Measurements from ENCODE around the gene MGAT5. TPM values are rescaled to one million over a fixed set of nuclear protein-coding genes. Genes with fewer than 3 reads are reported as not detected.

Gene MGAT5
- polyA plus RNA-seq, 1 donor = 19.0 TPM

GRCh38 chr2:134331081-134331480 lies 77.2 kb downstream of the MGAT5 start:
- no peak overlapping the region for H3K27ac ChIP-seq (ENCODE audit: low read length)
- H3K27me3 ChIP-seq (ENCODE audit: control insufficient read depth, insufficient read depth, low read length) = no peaks in the 10 kb centered on the region
- no peak for DNase-seq
- H3K4me3 ChIP-seq (ENCODE audit: low read length) = no peak overlapping the region
- no peaks in the 10 kb centered on the region for H3K36me3 ChIP-seq (ENCODE audit: control insufficient read depth, insufficient read depth, low read length)
- 73% methylated on average over 3 of the region's 3 CpGs for WGBS (ENCODE audit: insufficient coverage, low lambda C conversion rate)
- H3K4me1 ChIP-seq (ENCODE audit: control insufficient read depth, insufficient read depth, low read length) = no peaks in the 10 kb centered on the region
- H3K9me3 ChIP-seq (ENCODE audit: control insufficient read depth, low read depth, low read length) = no peaks in the 10 kb centered on the region

GRCh38 chr2:134333646-134334189 lies 79.8 kb downstream of the MGAT5 start:
- Histone ChIP-seq H3K4me3 (ENCODE audit: low read length) (no peak overlapping the region), H3K36me3 (ENCODE audit: control insufficient read depth, insufficient read depth, low read length) (no peaks in the 10 kb centered on the region), H3K27me3 (ENCODE audit: control insufficient read depth, insufficient read depth, low read length) (no peaks in the 10 kb centered on the region), H3K4me1 (ENCODE audit: control insufficient read depth, insufficient read depth, low read length) (no peaks in the 10 kb centered on the region), H3K9me3 (ENCODE audit: control insufficient read depth, low read depth, low read length) (no peaks in the 10 kb centered on the region), H3K27ac (ENCODE audit: low read length) (no peak overlapping the region)
- 75% methylated on average over 1 of the region's 3 CpGs for WGBS (ENCODE audit: insufficient coverage, low lambda C conversion rate)
- no peak for DNase-seq

DNA sequence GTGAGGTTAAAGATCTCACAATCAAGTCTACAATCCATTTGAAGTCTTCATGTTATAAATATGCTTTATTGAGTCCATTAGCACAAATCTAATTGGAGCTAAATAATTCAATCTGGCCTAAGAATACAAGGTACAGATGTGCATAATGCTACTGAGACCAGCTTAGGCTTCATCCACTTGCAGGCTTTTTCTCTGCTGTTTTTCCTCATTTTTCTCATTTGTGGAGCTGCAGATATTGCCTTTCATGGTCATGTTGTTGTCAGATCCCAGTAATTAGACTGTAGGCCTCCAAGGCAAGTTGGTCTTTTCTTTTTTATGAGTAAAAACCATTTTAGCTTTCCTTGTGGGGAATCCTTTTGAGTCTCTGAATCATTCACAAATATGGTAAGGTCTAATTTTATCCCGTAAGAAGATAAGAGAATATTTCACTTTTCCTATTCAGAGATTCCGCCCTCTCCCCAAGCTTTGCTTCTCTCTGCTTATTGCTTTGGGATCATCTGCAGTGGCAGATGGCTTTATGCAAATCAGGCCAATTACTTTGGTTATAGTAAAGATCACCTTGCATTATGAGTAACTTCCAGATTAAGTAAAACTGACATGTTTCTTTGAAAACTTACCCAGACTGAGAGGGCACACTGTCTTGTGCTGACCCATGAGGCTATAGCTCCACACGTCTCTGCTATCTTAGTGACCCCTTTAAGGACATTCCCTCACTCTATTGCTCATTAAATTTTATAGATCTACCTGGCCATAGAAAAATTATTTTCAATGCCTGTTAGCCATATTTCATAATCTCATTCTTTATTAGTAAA lies 80.9 kb downstream of the MGAT5 start:
- Histone ChIP-seq H3K27me3 (ENCODE audit: control insufficient read depth, insufficient read depth, low read length) (no peaks in the 10 kb centered on the region), H3K36me3 (ENCODE audit: control insufficient read depth, insufficient read depth, low read length) (no peaks in the 10 kb centered on the region), H3K9me3 (ENCODE audit: control insufficient read depth, low read depth, low read length) (no peaks in the 10 kb centered on the region), H3K4me3 (ENCODE audit: low read length) (no peak overlapping the region), H3K4me1 (ENCODE audit: control insufficient read depth, insufficient read depth, low read length) (no peaks in the 10 kb centered on the region), H3K27ac (ENCODE audit: low read length) (no peak overlapping the region)
- DNase-seq = no peak
- WGBS (ENCODE audit: insufficient coverage, low lambda C conversion rate) = no CpG with 5 or more reads among the region's 3 CpGs

- H3K27ac ChIP-seq (ENCODE audit: low read length) = no peak overlapping the region
- no peaks in the 10 kb centered on the region for H3K27me3 ChIP-seq (ENCODE audit: control insufficient read depth, insufficient read depth, low read length)
- DNase-seq = no peak
- no peaks in the 10 kb centered on the region for H3K4me1 ChIP-seq (ENCODE audit: control insufficient read depth, insufficient read depth, low read length)
- no peaks in the 10 kb centered on the region for H3K9me3 ChIP-seq (ENCODE audit: control insufficient read depth, low read depth, low read length)
- H3K4me3 ChIP-seq (ENCODE audit: low read length) = no peak overlapping the region
- H3K36me3 ChIP-seq (ENCODE audit: control insufficient read depth, insufficient read depth, low read length) = no peaks in the 10 kb centered on the region
- 20% methylated on average over 1 of the region's 1 CpG for WGBS (ENCODE audit: insufficient coverage, low lambda C conversion rate)
Observed at GRCh38 chr2:134335601-134336000, 81.7 kb downstream of the MGAT5 start.

GRCh38 chr2:134336352-134336751 lies 82.5 kb downstream of the MGAT5 start:
- no peak overlapping the region for H3K27ac ChIP-seq (ENCODE audit: low read length)
- no peaks in the 10 kb centered on the region for H3K9me3 ChIP-seq (ENCODE audit: control insufficient read depth, low read depth, low read length)
- WGBS (ENCODE audit: insufficient coverage, low lambda C conversion rate) = 80% methylated on average over 1 of the region's 4 CpGs
- H3K27me3 ChIP-seq (ENCODE audit: control insufficient read depth, insufficient read depth, low read length) = no peaks in the 10 kb centered on the region
- no peak overlapping the region for H3K4me3 ChIP-seq (ENCODE audit: low read length)
- DNase-seq = no peak
- no peaks in the 10 kb centered on the region for H3K36me3 ChIP-seq (ENCODE audit: control insufficient read depth, insufficient read depth, low read length)
- H3K4me1 ChIP-seq (ENCODE audit: control insufficient read depth, insufficient read depth, low read length) = no peaks in the 10 kb centered on the region

DNA sequence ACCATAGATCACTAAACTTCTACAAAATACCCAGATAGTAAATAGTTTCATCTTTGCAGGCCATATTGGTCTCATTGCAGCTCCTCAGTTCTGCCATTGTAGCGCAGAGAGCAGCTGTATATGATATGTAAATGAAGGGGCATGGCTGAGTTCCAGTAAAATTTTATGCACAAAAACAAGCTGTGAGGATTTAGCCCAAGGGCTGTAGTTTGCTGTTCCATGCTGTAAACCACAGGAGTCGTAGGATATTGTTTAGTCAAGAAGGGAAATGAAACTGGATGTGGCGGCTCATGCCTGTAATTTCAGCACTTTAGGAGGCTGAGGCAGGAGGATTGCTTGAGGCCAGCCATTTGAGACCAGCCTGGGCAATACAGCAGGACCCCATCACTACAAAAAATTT lies 83.0 kb downstream of the MGAT5 start:
- WGBS (ENCODE audit: insufficient coverage, low lambda C conversion rate) = 100% methylated on average over 1 of the region's 3 CpGs

GRCh38 chr2:134337631-134338030 lies 83.8 kb downstream of the MGAT5 start:
- H3K27ac ChIP-seq (ENCODE audit: low read length) = no peak overlapping the region
- no CpG with 5 or more reads among the region's 1 CpG for WGBS (ENCODE audit: insufficient coverage, low lambda C conversion rate)
- H3K27me3 ChIP-seq (ENCODE audit: control insufficient read depth, insufficient read depth, low read length) = no peaks in the 10 kb centered on the region
- H3K4me1 ChIP-seq (ENCODE audit: control insufficient read depth, insufficient read depth, low read length) = no peaks in the 10 kb centered on the region
- H3K36me3 ChIP-seq (ENCODE audit: control insufficient read depth, insufficient read depth, low read length) = peaks cover 4% of the 10 kb centered on the region
- no peaks in the 10 kb centered on the region for H3K9me3 ChIP-seq (ENCODE audit: control insufficient read depth, low read depth, low read length)
- H3K4me3 ChIP-seq (ENCODE audit: low read length) = no peak overlapping the region
- no peak for DNase-seq

More for the DNA sequence above, 83.0 kb downstream of the MGAT5 start:
- H3K4me3 ChIP-seq (ENCODE audit: low read length) = no peak overlapping the region
- DNase-seq = no peak
- H3K9me3 ChIP-seq (ENCODE audit: control insufficient read depth, low read depth, low read length) = no peaks in the 10 kb centered on the region
- H3K27me3 ChIP-seq (ENCODE audit: control insufficient read depth, insufficient read depth, low read length) = no peaks in the 10 kb centered on the region
- H3K27ac ChIP-seq (ENCODE audit: low read length) = no peak overlapping the region
- no peaks in the 10 kb centered on the region for H3K36me3 ChIP-seq (ENCODE audit: control insufficient read depth, insufficient read depth, low read length)
- H3K4me1 ChIP-seq (ENCODE audit: control insufficient read depth, insufficient read depth, low read length) = no peaks in the 10 kb centered on the region

DNA sequence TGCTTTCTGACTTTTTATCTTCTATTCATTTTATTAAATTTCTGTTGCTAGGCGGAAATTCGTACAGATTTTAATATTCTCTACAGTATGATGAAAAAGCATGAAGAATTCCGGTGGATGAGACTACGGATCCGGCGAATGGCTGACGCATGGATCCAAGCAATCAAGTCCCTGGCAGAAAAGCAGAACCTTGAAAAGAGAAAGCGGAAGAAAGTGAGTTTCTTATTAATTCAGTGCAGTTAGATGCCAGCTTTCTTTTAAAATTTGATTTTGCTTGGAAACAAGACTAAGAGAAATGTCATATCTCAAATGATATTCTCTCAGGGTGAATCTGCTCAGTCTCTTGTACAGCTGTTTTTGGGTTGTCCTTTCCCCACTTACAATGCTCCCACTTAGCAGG lies 84.3 kb downstream of the MGAT5 start:
- WGBS (ENCODE audit: insufficient coverage, low lambda C conversion rate) = 98% methylated on average over 7 of the region's 8 CpGs
- H3K27ac ChIP-seq (ENCODE audit: low read length) = no peak overlapping the region
- peaks cover 4% of the 10 kb centered on the region for H3K36me3 ChIP-seq (ENCODE audit: control insufficient read depth, insufficient read depth, low read length)
- no peaks in the 10 kb centered on the region for H3K4me1 ChIP-seq (ENCODE audit: control insufficient read depth, insufficient read depth, low read length)
- no peak overlapping the region for H3K4me3 ChIP-seq (ENCODE audit: low read length)
- H3K9me3 ChIP-seq (ENCODE audit: control insufficient read depth, low read depth, low read length) = no peaks in the 10 kb centered on the region
- no peaks in the 10 kb centered on the region for H3K27me3 ChIP-seq (ENCODE audit: control insufficient read depth, insufficient read depth, low read length)
- DNase-seq = no peak

- Histone ChIP-seq H3K27ac (ENCODE audit: low read length) (no peak overlapping the region), H3K4me1 (ENCODE audit: control insufficient read depth, insufficient read depth, low read length) (no peaks in the 10 kb centered on the region), H3K9me3 (ENCODE audit: control insufficient read depth, low read depth, low read length) (no peaks in the 10 kb centered on the region), H3K4me3 (ENCODE audit: low read length) (no peak overlapping the region), H3K27me3 (ENCODE audit: control insufficient read depth, insufficient read depth, low read length) (no peaks in the 10 kb centered on the region), H3K36me3 (ENCODE audit: control insufficient read depth, insufficient read depth, low read length) (peaks cover 4% of the 10 kb centered on the region)
- no peak for DNase-seq
- WGBS (ENCODE audit: insufficient coverage, low lambda C conversion rate) = 71% methylated on average over 1 of the region's 3 CpGs
Observed at GRCh38 chr2:134341476-134341875, 87.6 kb downstream of the MGAT5 start.

DNA sequence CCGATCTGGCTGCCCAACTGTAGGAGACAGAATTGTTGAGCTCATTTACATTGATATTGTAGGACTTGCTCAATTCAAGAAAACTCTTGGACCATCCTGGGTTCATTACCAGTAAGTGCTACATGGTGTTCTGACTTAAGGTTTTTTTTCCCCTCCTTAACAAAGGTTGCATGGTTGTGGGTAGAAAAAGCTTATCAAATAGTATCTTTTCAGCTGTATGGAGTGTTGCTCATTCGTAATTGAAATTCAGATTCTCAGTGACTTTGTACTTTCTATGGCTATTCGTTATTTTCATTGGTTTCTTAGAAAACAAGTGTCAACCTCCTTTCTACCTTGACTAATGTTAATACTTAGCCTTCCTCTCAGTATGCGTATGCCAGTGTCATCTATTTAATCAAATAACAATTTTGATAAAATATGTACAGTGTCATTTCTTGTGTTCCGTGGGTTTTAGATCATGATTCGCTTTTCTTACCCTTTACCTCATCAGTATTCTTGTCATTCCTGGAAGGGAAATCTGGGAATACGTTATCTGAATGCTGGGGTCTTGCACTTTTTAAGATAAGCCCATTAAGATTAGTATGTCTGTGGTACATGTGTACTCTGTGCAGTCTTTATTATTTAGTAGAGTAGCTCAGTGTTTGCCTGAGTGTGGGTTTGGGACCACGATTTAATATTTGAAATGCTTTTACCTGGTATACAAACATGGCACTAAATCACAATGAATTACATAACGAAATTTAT lies 91.3 kb downstream of the MGAT5 start:
- H3K4me3 ChIP-seq (ENCODE audit: low read length) = no peak overlapping the region

More for the DNA sequence above, 91.3 kb downstream of the MGAT5 start:
- no peak for DNase-seq
- H3K9me3 ChIP-seq (ENCODE audit: control insufficient read depth, low read depth, low read length) = no peaks in the 10 kb centered on the region
- H3K27ac ChIP-seq (ENCODE audit: low read length) = no peak overlapping the region
- WGBS (ENCODE audit: insufficient coverage, low lambda C conversion rate) = 100% methylated on average over 5 of the region's 9 CpGs
- H3K36me3 ChIP-seq (ENCODE audit: control insufficient read depth, insufficient read depth, low read length) = peaks cover 4% of the 10 kb centered on the region
- H3K4me1 ChIP-seq (ENCODE audit: control insufficient read depth, insufficient read depth, low read length) = no peaks in the 10 kb centered on the region
- no peaks in the 10 kb centered on the region for H3K27me3 ChIP-seq (ENCODE audit: control insufficient read depth, insufficient read depth, low read length)
